Tongue (tissue), 2 donors: ENCODE results near the gene MRPL55. TPM values are rescaled to one million over a fixed set of nuclear protein-coding genes. Genes with fewer than 3 reads are reported as not detected.
"Not testable (repeated sequence)": the region's sequence is repeated elsewhere in the genome, so short reads cannot be mapped to it uniquely, and the experiment has no call there.

Experiments used
- DNase-seq: peaks from one replicate; pipeline ENCODE4 v3.0.0-alpha.2; 2015
- total RNA-seq: library from RNA; depleted of rRNA; stranded (reverse); fragments of >200 nt; gene quantifications from one replicate; pipeline ENCODE4 v1.2.3, GENCODE V29; 2014

Gene MRPL55
- total RNA-seq, 1 donor from 2014 or later = 28.7 TPM

GRCh38 chr1:228120857-228121489, 11.9 kb upstream of the MRPL55 start:
- DNase-seq = no peak

GRCh38 chr1:228120351-228120750, 11.3 kb upstream of the MRPL55 start:
- no peak for DNase-seq

- no peak for DNase-seq
Measured at GRCh38 chr1:228118040-228118439, 8.9 kb upstream of the MRPL55 start.

- no peak for DNase-seq
Measured at GRCh38 chr1:228117335-228117734, 8.2 kb upstream of the MRPL55 start.

GRCh38 chr1:228114827-228115226, 5.7 kb upstream of the MRPL55 start:
- DNase-seq = no peak

- no peak for DNase-seq
Measured at GRCh38 chr1:228112617-228113016, 3.5 kb upstream of the MRPL55 start.

GRCh38 chr1:228112167-228112566, 3.1 kb upstream of the MRPL55 start:
- DNase-seq = no peak

- DNase-seq = not testable (repeated sequence)
Measured at GRCh38 chr1:228111315-228111714, 2.2 kb upstream of the MRPL55 start.

- no peak for DNase-seq
Measured at GRCh38 chr1:228110556-228110955, 1.5 kb upstream of the MRPL55 start.

GRCh38 chr1:228109962-228110488, 926 bp upstream of the MRPL55 start:
- peak; percentile 45 for DNase-seq

- DNase-seq = no peak
Measured at GRCh38 chr1:228108742-228109072, 392 bp downstream of the MRPL55 start.

GRCh38 chr1:228108055-228108690, 926 bp downstream of the MRPL55 start:
- no peak for DNase-seq

GRCh38 chr1:228107636-228108035, 1.5 kb downstream of the MRPL55 start:
- no peak for DNase-seq

GRCh38 chr1:228106800-228107054, 2.4 kb downstream of the MRPL55 start:
- no peak for DNase-seq

- DNase-seq = no peak
Measured at GRCh38 chr1:228105996-228106799, 2.9 kb downstream of the MRPL55 start.

GRCh38 chr1:228105270-228105995, 3.7 kb downstream of the MRPL55 start:
- no peak for DNase-seq

GRCh38 chr1:228104526-228105269, 4.4 kb downstream of the MRPL55 start:
- no peak for DNase-seq

GRCh38 chr1:228102791-228103620, 6.1 kb downstream of the MRPL55 start, which contains the start of gene C1orf35:
Gene C1orf35, minus strand, starts transcription at chr1:228103325. Its CDS starts 98 bp downstream, at chr1:228103227.
- DNase-seq = peak; percentile 98

- peak; percentile 45 for DNase-seq
Measured at GRCh38 chr1:228101994-228102790, 6.9 kb downstream of the MRPL55 start.

- DNase-seq = no peak
Measured at GRCh38 chr1:228101614-228101993, 7.5 kb downstream of the MRPL55 start.
